ENCODE data around the gene DRGX.

Gene DRGX

GRCh38 chr10:49381111-49381900, 14.6 kb downstream of the DRGX start:
- no peak for DNase-seq

GRCh38 chr10:49379596-49380410, 16.1 kb downstream of the DRGX start:
- no peak for DNase-seq

DNA sequence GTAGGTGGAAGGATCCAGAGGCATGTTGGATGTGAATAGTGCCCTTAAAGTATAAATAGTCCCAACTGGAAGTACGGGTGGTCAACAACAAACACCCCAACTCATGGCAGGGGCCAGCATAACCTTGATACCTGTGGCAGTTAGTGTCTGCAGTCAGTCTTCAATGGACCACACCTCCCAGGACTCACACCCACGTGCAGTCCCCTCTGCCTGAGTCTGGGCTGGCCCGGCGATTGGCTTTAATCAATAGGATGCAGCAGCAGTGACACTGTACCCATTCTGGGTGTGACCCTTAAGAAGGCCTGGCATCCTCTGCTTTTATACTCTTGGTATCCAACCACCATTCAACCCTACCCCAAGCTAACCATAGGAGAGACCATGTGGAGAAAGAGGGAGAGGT, 18.6 kb downstream of the DRGX start:
- no peak for DNase-seq

DNA sequence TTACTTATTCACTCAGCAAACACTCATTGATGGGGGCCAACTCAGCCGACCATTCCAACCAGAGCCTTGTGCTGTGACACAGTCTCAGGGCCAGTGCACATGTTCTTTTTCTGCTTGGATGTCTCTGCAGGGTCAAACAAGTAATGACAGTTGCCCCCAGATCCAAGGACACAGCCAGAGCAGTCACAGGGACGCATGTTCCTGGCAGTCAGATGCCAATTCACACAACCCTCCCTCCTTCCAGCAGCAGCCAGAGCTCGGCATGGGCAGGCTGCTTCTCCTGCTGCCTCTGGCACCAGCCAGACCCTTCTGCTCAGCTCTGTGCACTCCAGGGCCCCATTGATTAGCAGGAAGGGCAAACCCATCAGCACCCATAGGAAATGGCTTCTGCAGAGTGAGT, 20.3 kb downstream of the DRGX start:
- no peak for DNase-seq

DNA sequence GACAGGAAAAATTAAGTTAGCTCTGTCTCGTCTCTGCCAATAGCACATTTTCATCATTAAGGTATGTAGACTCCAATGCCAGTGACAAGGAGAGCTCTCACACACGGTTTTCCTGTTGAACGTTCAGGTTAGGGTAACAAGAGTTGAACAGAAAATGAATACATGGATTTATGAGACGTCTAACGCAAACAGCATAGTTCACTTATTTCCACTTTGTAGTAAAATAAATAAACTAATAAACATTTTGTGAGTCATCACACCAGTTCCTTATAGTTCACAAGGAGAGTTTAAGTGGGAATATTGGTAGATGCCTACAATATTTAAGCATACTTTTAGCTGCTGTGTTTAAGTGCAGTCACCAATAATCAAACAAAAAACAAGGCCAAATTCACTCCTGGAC, 21.1 kb downstream of the DRGX start:
- no peak for DNase-seq

DNA sequence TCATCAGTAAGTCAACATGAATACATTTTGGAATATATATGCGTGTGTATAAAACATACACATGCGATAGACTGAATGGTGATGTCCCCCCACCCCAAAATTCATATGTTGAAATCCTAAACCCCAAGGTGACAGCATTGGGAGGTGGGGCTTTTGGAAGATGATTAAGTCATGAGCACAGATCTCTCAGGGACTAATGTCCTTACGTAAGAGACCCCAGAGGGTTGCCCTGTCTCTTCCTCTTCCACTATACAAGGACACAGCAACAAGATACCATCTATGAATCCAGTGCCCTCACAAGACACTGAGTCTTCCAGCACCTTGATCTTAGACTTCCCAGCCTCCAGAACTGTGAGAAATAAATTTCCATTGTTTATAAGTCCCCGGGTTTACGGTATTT, 22.5 kb downstream of the DRGX start:
- DNase-seq = no peak

GRCh38 chr10:49371967-49372366, 23.9 kb downstream of the DRGX start:
- no peak for DNase-seq

DNA sequence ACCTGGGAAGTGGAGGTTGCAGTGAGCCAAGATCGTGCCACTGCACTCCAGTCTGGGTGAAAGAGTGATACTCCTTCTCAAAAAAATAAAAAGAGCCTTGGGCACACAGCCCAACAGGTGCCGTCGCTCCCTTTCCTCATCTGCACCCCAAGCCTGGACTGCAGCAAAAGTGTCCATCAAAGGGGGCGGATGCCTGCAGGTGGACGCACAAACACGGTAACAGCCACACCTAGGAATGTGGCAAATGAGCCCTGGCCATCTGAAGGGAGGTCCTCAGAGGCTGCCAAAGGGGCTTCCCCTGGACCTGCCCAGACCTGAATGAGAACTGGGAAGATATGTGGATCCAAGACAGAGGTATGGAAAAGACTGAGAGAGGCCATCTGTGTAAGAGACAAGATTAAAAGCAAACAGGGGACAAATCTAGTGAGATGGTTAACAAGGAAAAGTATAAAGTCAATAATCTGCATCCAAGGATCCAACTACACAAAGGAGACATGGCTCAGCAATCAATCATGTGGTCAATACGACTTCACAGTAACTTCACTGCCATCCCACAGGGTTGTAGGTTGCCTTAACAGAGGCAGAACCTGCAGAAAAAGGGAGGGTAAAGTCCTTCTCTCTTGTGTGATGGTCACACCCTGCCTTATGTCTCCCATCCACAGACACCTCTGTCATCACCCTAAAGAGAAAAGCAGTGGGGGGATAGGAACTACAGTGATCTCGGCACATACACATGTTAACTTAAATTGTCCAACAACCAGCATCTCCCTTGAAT, 25.4 kb downstream of the DRGX start:
- DNase-seq = no peak

DNA sequence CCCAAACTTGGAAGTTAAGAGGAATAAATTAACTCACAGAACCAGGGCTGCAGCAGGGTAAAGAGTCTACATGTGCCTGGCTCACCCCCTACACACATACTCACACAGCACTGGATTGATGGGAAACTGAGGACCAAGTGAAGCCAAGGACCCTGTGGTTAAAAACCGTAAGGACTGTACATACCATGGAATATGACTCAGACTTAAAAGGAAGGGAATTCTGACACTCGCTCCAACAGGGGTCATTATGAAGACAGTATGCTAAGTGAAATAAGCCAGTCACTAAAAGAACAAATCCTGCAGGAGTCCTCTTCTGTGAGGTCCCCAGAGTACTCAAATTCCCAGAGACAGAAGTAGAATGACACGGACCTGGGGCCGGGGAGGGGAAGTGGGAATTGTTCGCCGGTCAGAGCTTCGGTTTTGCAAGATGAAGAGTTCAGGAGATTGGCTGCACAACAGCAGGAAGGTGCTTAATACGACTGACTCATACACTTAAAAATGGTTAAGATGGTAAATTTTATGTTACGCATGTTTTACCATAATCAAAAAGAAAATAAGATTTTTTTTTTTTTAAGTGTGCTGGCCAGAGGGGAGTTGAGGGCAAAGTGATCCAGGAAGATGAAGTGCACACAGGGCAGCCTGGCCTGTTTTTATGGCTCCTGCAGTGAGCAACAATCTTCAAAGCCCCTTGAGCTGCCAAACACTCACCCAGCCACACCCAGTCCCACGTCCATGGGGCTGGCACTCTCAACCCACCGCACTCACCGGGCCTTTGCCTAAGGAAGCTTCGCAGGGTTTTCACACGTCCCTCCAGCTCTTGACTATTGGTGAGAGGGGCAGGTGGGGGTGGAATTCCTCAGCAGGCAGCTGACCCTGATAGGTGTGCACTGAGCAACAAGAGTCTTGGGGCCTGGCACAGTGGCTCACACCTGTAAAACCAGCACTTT, 26.4 kb downstream of the DRGX start:
- DNase-seq = no peak

DNA sequence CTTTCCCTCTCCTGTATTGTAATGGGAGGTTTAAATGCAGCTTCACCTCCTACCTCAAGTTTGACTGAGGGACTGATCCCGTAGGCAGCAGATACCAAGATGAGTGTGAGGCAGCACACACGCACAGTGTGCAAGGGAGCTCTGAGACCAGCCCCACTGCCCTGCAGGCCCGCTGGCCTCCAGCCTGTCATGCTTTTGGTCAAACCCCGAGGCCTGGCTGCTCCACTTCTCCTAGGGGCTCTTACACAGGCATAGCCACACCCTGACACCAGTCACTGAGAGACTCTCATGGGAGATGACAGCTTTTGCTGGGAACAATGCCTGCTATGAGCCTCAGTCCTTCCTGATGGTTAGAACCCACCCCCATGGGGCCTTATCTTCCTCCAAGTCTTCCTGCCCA, 27.6 kb downstream of the DRGX start:
- DNase-seq = no peak

DNA sequence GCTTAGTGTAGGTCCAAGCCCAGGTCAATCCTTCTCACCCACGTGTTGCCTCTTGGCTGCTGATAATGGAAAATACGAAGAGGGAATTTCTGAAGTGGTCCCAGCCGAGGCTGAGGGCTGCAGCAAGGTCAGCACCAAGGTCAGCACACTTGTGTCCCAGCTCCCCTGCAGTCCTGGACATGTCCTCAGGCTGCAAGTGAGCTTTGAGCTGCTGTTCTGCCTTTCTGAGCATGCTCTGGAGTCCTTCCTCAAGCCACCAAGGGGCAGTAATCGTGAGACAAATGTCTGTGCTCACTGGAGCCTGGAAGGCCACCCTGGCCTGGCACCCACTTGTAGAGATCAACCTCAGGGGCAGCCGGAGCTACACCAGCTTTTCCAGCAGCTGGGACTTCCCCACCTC, 28.3 kb downstream of the DRGX start:
- no peak for DNase-seq

GRCh38 chr10:49366460-49366859, 29.4 kb downstream of the DRGX start:
- no peak for DNase-seq

GRCh38 chr10:49365675-49366415, 30.0 kb downstream of the DRGX start:
- no peak for DNase-seq

DNA sequence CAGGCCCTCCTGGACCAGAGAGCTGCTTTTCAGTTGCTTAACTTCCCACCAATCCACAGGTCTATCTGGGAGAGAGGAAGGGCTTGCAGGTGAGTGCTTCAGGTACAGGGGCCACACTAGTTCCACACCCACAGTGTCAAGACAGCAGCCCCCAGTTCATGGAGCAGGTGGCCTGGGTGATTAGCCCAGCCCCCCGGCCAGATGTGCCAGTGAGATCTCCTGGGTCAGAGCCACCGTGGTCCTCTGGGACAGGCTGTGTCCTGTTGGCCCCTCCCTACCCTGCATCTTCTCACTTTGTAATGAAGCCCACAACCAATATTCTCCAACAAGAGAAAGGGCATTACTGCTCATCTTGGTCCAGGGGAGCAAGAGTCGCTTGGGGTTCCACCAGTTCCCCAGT, 30.6 kb downstream of the DRGX start:
- DNase-seq = no peak

- no peak for DNase-seq
These were observed 31.1 kb downstream of the DRGX start for GRCh38 chr10:49364747-49365146.

- DNase-seq = no peak
These were observed 31.8 kb downstream of the DRGX start for GRCh38 chr10:49364051-49364450.

- DNase-seq = no peak
These were observed 32.4 kb downstream of the DRGX start for GRCh38 chr10:49363309-49364031.

DNA sequence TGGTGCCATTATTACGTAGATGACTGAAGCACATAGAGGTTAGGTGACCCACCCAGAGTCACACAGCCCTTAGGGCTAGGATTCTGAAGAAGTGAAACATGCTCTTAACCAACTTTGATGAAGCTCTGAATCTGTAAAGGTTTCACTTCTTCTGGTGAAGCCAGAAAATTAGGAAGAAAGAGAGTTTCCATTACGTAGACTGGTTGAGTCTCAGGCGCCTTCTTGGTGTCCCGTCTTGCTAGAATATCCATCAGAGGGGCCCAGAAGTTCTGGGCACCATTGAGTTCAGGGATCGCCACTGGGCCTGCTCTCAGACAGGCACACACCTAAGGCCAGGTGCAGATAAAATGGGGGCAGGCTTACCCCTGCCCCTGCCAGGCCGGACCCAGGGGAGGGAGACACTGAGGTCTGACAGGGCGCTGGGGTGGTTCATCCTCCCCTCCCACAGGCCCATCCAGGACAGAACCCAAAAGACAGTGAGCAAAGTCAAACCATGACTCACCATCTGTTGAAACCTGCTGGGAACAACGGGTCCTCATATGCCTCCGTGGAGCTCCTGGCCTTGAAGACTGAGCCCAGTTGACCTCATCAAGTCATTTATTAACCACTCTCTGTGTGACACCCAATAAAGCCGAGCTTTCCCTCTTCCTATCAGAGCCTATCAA, 33.2 kb downstream of the DRGX start:
- DNase-seq = no peak

DNA sequence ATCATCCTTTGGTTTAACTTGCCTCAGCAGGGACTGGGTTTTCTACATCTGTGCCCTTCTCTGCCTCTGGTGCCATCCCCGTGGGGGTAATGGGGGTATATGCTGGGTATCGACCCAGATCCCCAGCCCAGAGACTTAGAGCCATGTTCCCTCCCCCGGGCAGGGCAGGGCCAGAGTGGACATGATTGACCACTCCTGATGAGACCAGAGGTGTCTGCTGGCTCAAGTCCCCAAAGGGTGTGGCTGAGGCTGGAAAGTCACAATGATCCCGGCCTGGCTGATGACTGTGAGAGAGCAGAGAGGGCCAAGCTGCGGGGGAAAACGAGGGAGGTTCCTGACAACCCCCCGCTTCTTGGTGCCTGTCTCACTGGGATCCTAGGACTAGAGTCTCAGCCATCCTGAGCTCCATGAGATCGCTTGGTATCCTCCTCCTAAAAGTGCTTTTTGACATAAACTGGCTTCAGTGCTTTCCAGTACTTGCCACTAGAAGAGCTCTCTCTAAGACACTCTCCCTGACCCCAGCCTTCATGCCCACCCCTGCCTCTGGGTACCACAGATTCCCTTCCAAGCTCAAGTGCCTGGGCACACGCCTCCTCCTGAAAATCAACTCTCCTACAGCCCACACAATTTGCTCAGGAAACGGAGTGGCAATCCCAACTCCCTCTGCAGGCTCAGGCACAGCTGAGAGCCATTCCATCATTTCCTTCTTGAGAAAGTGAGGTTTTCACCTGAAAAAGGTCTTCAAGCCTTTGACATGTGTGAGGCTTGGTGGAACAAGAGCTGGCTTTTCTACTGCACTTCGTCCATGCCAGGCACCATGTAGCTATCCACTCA, 33.9 kb downstream of the DRGX start:
- DNase-seq = no peak

DNA sequence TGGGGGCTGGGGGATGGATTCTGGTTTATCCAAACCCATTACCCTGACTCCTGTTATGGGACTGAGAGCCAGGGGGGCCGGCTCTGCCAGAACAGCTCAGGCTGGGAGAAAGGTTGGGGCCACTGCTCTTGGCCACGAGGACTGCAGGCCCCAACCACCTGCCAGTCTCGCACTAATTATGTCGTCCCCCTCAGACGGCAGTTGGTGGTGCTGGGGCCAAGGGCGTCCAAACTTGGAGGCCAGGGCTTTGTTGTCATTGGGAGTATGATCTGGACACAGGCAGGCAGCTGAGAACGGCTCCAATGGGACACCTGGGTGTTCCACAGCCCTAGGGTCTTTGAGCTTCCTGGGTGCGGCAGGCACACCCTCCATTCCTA, 34.7 kb downstream of the DRGX start:
- DNase-seq = no peak
